ENCODE measurements around the gene ADARB2.

DNA sequence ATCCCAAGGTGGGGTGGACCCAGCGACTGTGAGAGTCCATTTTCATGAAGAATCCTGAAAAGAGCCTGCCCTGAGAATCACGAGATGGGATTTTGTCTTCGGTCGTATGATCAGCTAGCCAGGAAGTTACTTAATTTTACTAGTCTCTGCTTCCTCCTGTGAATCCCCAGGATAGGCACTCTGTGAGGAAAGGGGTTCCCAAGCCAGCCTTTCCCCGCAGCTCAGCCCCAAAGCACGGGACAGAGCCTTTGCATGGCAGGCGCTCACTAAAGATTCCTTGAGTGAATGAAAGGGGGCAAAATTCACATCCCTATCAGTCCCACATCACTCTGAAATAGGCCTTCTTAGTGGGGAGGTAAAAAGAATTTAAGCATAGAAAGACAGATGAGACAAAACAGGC lies 219.6 kb downstream of the ADARB2 start:
- TF ChIP-seq, protein P1, sequence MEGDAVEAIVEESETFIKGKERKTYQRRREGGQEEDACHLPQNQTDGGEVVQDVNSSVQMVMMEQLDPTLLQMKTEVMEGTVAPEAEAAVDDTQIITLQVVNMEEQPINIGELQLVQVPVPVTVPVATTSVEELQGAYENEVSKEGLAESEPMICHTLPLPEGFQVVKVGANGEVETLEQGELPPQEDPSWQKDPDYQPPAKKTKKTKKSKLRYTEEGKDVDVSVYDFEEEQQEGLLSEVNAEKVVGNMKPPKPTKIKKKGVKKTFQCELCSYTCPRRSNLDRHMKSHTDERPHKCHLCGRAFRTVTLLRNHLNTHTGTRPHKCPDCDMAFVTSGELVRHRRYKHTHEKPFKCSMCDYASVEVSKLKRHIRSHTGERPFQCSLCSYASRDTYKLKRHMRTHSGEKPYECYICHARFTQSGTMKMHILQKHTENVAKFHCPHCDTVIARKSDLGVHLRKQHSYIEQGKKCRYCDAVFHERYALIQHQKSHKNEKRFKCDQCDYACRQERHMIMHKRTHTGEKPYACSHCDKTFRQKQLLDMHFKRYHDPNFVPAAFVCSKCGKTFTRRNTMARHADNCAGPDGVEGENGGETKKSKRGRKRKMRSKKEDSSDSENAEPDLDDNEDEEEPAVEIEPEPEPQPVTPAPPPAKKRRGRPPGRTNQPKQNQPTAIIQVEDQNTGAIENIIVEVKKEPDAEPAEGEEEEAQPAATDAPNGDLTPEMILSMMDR (IDR thresholded peaks at IDR 0.05): no peak
- no peak for TF ChIP-seq POLR2A (IDR thresholded peaks at IDR 0.05)
